MM.1S (cell line): ENCODE data around the gene NCKAP5.

ENCODE experiments used
- DNase-seq: peaks from one replicate; pipeline ENCODE4 v3.0.0-alpha.2; 2015
- H2AFZ ChIP-seq: fragments of 300-600 bp; sonication (generic); 2 replicates; pipeline ENCODE4 v1.6.0; 2016; ENCODE audit warnings: antibody characterized with exemption, low read length
- H3F3A ChIP-seq: fragments of 300-600 bp; sonication (generic); 2 replicates; pipeline ENCODE4 v1.6.1; 2016; ENCODE audit warnings: mild to moderate bottlenecking, antibody characterized with exemption, low read length, moderate library complexity, mixed read lengths; ENCODE audit not compliant: insufficient read depth
- H3K27ac ChIP-seq: fragments of 300-600 bp; sonication (generic); 2 replicates; pipeline ENCODE4 v1.5.1; 2016; ENCODE audit warnings: mild to moderate bottlenecking, low read length
- H3K27me3 ChIP-seq: fragments of 300-600 bp; sonication (generic); replicated peaks from 2 replicates; pipeline ENCODE4 v1.6.0; 2016; ENCODE audit warnings: low read length; ENCODE audit not compliant: insufficient read depth
- H3K36me3 ChIP-seq: fragments of 300-600 bp; sonication (generic); replicated peaks from 2 replicates; pipeline ENCODE4 v1.6.1; 2016; ENCODE audit warnings: mild to moderate bottlenecking, low read length, mixed read lengths; ENCODE audit not compliant: insufficient read depth
- H3K4me1 ChIP-seq: fragments of 300-600 bp; sonication (generic); 2 replicates; pipeline ENCODE4 v1.6.1; 2016; ENCODE audit warnings: low read length, mixed read lengths
- H3K4me2 ChIP-seq: fragments of 300-600 bp; sonication (generic); 2 replicates; pipeline ENCODE4 v1.6.0; 2016; ENCODE audit warnings: low read depth, low read length
- H3K4me3 ChIP-seq: fragments of 300-600 bp; sonication (generic); 2 replicates; pipeline ENCODE4 v1.5.1; 2016; ENCODE audit warnings: low read length, mixed read lengths
- H3K79me2 ChIP-seq: fragments of 300-600 bp; sonication (generic); 2 replicates; pipeline ENCODE4 v1.6.1; 2016; ENCODE audit warnings: mixed run types, low read length, mixed read lengths
- H3K9ac ChIP-seq: fragments of 300-600 bp; sonication (generic); 2 replicates; pipeline ENCODE4 v1.6.1; 2016; ENCODE audit warnings: low read length, mixed read lengths
- H3K9me2 ChIP-seq: fragments of 300-600 bp; sonication (generic); replicated peaks from 2 replicates; pipeline ENCODE4 v1.6.1; 2016; ENCODE audit warnings: mild to moderate bottlenecking, low read length, mixed read lengths; ENCODE audit not compliant: insufficient read depth
- H3K9me3 ChIP-seq: fragments of 300-600 bp; sonication (generic); replicated peaks from 2 replicates; pipeline ENCODE4 v1.6.1; 2016; ENCODE audit warnings: mild to moderate bottlenecking, low read length, mixed read lengths; ENCODE audit not compliant: insufficient read depth
- H4K20me1 ChIP-seq: fragments of 300-600 bp; sonication (generic); 2 replicates; pipeline ENCODE4 v1.6.1; 2016; ENCODE audit warnings: mild to moderate bottlenecking, low read length, moderate library complexity, mixed read lengths; ENCODE audit not compliant: insufficient read depth
- EZH2 ChIP-seq: fragments of 300-600 bp; sonication (generic); optimal IDR thresholded peaks from 2 replicates; pipeline ENCODE3; 2017; ENCODE audit warnings: low read depth, mild to moderate bottlenecking, antibody characterized with exemption, low read length, mixed read lengths
- EZH2phosphoT487 ChIP-seq: fragments of 300-600 bp; sonication (generic); IDR thresholded peaks from 2 replicates; pipeline ENCODE4 v1.6.1; 2018; ENCODE audit warnings: antibody characterized with exemption, low read length
- TF ChIP-seq, protein P1 (sequence below): fragments of 300-600 bp; sonication (generic); IDR thresholded peaks from 2 replicates; pipeline ENCODE4 v1.5.1; 2016; ENCODE audit warnings: antibody characterized with exemption, low read length, mixed read lengths

NCKAP5 gene

DNA sequence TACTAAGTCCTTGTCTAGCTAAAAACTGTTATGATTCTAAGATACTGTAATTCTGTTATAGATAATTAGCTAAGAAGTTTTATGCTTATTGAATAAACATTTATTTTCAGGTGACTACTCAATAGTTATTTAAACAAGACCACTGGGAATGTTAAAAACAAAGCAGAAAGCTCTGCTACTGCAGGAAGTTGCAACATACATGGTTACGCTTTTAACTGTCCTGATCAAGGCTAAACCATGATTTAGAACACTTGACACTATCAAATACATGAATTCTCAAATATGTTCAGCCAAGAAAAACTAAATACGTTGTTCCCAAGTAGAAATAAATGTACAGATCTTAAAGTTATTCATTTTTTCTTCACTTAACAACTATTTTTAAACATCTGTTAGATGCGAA, 263.9 kb downstream of the NCKAP5 start:
- Histone ChIP-seq H3K4me3 (no peak overlapping the region), H3F3A (no peaks in the 10 kb centered on the region), H3K4me2 (no peak overlapping the region), H3K9me3 (no peaks in the 10 kb centered on the region), H3K27ac (no peak overlapping the region), H3K79me2 (no peaks in the 10 kb centered on the region), H3K27me3 (no peaks in the 10 kb centered on the region), H3K9me2 (no peaks in the 10 kb centered on the region), H3K4me1 (no peaks in the 10 kb centered on the region), H3K36me3 (no peaks in the 10 kb centered on the region), H4K20me1 (no peaks in the 10 kb centered on the region), H2AFZ (no peak overlapping the region), H3K9ac (no peak overlapping the region)
- DNase-seq = no peak
- TF ChIP-seq EZH2phosphoT487 = no peak
- no peak for TF ChIP-seq EZH2
- TF ChIP-seq, protein P1, sequence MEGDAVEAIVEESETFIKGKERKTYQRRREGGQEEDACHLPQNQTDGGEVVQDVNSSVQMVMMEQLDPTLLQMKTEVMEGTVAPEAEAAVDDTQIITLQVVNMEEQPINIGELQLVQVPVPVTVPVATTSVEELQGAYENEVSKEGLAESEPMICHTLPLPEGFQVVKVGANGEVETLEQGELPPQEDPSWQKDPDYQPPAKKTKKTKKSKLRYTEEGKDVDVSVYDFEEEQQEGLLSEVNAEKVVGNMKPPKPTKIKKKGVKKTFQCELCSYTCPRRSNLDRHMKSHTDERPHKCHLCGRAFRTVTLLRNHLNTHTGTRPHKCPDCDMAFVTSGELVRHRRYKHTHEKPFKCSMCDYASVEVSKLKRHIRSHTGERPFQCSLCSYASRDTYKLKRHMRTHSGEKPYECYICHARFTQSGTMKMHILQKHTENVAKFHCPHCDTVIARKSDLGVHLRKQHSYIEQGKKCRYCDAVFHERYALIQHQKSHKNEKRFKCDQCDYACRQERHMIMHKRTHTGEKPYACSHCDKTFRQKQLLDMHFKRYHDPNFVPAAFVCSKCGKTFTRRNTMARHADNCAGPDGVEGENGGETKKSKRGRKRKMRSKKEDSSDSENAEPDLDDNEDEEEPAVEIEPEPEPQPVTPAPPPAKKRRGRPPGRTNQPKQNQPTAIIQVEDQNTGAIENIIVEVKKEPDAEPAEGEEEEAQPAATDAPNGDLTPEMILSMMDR = no peak

- no peaks in the 10 kb centered on the region for H3K36me3 ChIP-seq
- DNase-seq = no peak
- H3F3A ChIP-seq = no peaks in the 10 kb centered on the region
- TF ChIP-seq EZH2 (no peak), EZH2phosphoT487 (no peak)
- TF ChIP-seq, protein P1 = no peak
- H3K27me3 ChIP-seq = no peaks in the 10 kb centered on the region
- no peak overlapping the region for H3K9ac ChIP-seq
- H3K4me3 ChIP-seq = no peak overlapping the region
- no peak overlapping the region for H3K27ac ChIP-seq
- H3K9me2 ChIP-seq = no peaks in the 10 kb centered on the region
- no peak overlapping the region for H2AFZ ChIP-seq
- no peaks in the 10 kb centered on the region for H4K20me1 ChIP-seq
- H3K4me1 ChIP-seq = no peaks in the 10 kb centered on the region
- no peaks in the 10 kb centered on the region for H3K9me3 ChIP-seq
- no peak overlapping the region for H3K4me2 ChIP-seq
- no peaks in the 10 kb centered on the region for H3K79me2 ChIP-seq
Measured at GRCh38 chr2:133303150-133303549, 265.1 kb downstream of the NCKAP5 start.

DNA sequence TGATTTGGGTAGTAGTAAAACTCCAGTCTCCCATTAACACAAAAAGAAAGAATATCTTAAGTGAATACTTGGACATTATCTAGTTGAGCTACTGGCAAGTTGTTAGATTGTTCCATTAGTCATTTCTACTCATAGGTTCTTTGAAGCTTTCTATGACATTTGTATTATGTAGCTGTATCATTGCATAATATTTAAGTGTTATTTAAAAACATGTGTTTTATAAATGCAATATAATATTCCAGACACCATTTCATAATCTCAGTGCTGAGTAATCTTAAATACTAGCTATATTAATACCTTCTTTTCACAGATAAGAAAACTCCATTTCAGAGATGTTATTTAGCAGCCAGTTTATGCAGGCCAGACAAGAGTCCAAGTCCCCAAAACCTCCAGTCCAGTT, 271.9 kb downstream of the NCKAP5 start:
- TF ChIP-seq EZH2 (no peak), EZH2phosphoT487 (no peak)
- TF ChIP-seq, protein P1 = no peak
- Histone ChIP-seq H3K79me2 (no peaks in the 10 kb centered on the region), H3K27me3 (no peaks in the 10 kb centered on the region), H3K9ac (no peak overlapping the region), H3K27ac (no peak overlapping the region), H3K9me2 (no peaks in the 10 kb centered on the region), H3K36me3 (no peaks in the 10 kb centered on the region), H4K20me1 (no peaks in the 10 kb centered on the region), H3K4me2 (no peak overlapping the region), H3K9me3 (no peaks in the 10 kb centered on the region), H3K4me3 (no peak overlapping the region), H2AFZ (no peak overlapping the region), H3K4me1 (no peaks in the 10 kb centered on the region), H3F3A (no peaks in the 10 kb centered on the region)
- DNase-seq = no peak
